Measurements from ENCODE around the gene NAA80. TPM values are rescaled to one million over a fixed set of nuclear protein-coding genes. Genes with fewer than 3 reads are reported as not detected.

NAA80 gene
- total and polyA plus RNA-seq, 2 of the 13 experiments (the other 11 are each of a cell fraction or from before 2014, with no cell fraction given), result 3.4 to 8.7 TPM

DNA sequence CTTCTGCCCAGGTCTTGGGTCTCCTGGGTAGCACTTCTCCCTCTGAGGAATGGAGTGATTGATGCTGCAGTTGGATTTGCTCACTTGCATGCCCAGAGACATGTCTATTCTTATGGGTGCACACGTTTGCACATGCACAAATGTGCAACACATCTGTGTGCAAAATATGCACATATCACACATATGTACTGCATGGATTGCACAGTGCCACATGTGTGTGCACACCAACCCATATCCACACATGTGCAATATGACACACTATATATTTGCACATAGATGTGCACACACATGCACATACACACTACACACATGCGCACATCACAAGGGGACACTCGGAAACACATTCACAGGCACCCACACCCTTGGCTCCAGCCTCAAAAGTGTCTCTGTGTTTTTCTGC, 30.9 kb downstream of the NAA80 start (continued):
- TF ChIP-seq, protein P1, sequence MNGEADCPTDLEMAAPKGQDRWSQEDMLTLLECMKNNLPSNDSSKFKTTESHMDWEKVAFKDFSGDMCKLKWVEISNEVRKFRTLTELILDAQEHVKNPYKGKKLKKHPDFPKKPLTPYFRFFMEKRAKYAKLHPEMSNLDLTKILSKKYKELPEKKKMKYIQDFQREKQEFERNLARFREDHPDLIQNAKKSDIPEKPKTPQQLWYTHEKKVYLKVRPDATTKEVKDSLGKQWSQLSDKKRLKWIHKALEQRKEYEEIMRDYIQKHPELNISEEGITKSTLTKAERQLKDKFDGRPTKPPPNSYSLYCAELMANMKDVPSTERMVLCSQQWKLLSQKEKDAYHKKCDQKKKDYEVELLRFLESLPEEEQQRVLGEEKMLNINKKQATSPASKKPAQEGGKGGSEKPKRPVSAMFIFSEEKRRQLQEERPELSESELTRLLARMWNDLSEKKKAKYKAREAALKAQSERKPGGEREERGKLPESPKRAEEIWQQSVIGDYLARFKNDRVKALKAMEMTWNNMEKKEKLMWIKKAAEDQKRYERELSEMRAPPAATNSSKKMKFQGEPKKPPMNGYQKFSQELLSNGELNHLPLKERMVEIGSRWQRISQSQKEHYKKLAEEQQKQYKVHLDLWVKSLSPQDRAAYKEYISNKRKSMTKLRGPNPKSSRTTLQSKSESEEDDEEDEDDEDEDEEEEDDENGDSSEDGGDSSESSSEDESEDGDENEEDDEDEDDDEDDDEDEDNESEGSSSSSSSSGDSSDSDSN (CRISPR knock-in tag; IDR thresholded peaks at IDR 0.05), result peak; percentile 23; the same call in 1 of the 2 replicates
- TF ChIP-seq, protein P2, sequence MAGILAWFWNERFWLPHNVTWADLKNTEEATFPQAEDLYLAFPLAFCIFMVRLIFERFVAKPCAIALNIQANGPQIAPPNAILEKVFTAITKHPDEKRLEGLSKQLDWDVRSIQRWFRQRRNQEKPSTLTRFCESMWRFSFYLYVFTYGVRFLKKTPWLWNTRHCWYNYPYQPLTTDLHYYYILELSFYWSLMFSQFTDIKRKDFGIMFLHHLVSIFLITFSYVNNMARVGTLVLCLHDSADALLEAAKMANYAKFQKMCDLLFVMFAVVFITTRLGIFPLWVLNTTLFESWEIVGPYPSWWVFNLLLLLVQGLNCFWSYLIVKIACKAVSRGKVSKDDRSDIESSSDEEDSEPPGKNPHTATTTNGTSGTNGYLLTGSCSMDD (CRISPR knock-in tag; IDR thresholded peaks at IDR 0.05), result no peak
- no peak for TF ChIP-seq KDM4B (CRISPR knock-in tag; IDR thresholded peaks at IDR 0.05)
- 0 out of 2 replicates have a peak, but pooled peaks have one; percentile 3 for TF ChIP-seq ZC3H13 (CRISPR knock-in tag; IDR thresholded peaks at IDR 0.05)
- no peak for TF ChIP-seq ARNTL (CRISPR knock-in tag; IDR thresholded peaks at IDR 0.05)
- no peak for TF ChIP-seq ARHGAP35 (CRISPR knock-in tag; IDR thresholded peaks at IDR 0.05; ENCODE audit: borderline replicate concordance)
- TF ChIP-seq RBAK (CRISPR knock-in tag; IDR thresholded peaks at IDR 0.05), result no peak
- TF ChIP-seq ZNF558 (CRISPR knock-in tag; IDR thresholded peaks at IDR 0.05; ENCODE audit: borderline replicate concordance), result no peak
- TF ChIP-seq KDM5B (CRISPR knock-in tag; IDR thresholded peaks at IDR 0.05; ENCODE audit: borderline replicate concordance), result no peak
- TF ChIP-seq, protein P3, sequence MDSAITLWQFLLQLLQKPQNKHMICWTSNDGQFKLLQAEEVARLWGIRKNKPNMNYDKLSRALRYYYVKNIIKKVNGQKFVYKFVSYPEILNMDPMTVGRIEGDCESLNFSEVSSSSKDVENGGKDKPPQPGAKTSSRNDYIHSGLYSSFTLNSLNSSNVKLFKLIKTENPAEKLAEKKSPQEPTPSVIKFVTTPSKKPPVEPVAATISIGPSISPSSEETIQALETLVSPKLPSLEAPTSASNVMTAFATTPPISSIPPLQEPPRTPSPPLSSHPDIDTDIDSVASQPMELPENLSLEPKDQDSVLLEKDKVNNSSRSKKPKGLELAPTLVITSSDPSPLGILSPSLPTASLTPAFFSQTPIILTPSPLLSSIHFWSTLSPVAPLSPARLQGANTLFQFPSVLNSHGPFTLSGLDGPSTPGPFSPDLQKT (CRISPR knock-in tag; IDR thresholded peaks at IDR 0.05; ENCODE audit: borderline replicate concordance), result no peak
- no peak for TF ChIP-seq DNMT3B (CRISPR knock-in tag; conservative IDR thresholded peaks at IDR 0.05)
